GM21737 (cell line): ENCODE data around the gene NRG3.

Source experiments
- ATAC-seq: cut with Tn5 transposase; IDR thresholded peaks from one replicate; pipeline ENCODE4 v1.9.1; 2021; ENCODE audit warnings: mild to moderate bottlenecking, moderate library complexity; ENCODE audit not compliant: unreplicated experiment

The NRG3 gene

DNA sequence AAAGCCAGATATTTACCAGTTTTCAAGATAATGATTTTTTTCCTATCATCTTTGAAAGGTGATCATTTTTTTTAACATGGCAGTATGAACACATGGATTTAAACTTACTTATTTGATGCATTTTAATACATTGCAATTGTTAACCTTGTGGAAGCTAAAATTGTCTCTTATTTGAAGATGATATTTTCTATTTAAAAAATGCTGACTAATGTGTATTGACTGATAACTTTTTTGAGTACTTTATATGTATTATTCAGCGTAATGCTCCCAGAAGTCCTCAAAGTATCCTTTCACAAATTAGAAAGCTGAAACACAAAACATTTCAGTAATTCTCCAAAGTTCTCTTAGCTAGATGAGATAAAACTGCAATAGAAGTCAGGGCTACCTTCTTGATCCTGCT is 677.3 kb downstream of the NRG3 start:
- ATAC-seq = no peak

DNA sequence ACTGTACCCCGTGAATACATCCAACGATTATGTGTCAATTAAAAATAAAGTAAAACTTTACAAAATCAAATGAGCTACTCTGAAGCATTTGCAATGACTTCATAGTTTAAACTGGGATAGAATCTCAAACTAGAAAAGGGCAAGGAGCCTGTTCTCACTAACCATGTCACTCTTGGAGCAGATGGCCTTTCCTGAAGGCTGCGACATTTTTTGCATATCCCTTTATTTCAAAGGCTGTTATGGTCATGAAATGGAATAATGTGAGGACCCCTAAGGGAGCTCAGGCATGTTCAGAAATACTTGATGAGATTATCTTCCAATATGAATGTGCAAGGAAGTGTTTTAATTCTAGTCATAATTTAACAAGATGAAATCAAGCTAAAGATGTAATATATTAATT is 679.4 kb downstream of the NRG3 start:
- ATAC-seq = no peak

DNA sequence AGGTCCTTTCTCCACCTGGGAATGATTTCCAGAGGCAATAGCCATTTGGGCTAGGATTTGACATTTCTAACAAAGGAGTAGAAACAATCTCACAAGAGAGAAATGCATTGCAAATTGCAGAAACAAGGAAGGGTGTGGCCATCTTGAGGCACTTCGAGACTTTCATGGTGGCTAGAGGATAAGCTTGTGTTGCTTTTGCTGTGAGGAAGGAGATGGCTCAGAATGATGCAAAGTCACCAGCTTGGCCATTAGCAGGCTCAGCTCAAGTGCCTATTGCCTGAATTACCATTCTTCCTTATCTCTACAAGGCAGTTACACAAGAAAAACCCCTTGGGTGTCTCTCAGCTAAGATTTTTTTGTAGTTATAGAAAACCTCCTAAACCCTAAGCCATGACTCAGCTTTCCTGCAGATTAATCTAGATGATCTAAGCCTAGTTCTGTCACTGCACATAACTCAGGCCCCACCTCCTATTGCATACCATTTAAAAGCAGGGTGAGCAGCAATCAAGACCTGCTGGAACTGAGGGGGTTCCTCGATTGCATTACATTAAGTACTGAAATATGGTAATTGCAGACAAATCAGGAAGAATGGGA is 683.1 kb downstream of the NRG3 start:
- ATAC-seq = no peak

DNA sequence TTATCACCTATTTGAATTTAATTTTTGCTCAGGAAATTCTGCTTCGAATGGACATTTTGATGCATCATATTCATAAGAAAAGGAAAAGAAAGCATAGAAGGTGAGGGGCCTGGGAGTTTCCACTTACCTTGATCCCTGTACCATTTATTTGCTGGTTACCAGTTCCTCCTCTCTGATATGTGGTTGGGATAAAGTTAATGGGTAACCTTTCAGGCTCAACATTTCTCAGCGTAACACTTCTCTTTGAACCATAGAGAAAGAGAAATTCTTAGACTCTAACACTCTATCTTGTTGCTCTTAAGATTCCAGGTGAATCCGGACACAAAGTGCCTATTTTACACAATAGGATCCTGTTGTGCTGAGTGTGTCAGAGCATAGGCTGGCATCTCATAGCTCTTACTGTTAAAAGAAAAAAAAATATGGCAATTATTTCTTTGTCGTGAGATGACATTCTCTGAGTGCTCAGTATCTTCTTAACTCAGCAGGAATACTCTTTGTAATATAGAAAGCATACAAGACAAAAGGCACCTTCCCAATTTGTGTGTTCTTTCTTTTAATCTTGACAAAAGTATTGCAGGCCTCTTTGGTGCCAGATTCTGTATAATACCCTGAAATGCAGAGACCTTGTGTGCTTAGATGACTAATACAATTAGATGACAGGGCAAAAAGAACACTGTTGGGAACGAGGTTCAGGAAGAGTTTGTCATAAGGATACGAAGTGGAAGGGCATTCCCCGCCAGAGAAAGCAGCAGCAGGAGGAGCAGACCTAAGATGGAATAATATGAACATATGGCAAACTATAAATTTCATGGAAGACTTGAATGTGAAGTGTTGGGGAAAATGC is 689.6 kb downstream of the NRG3 start:
- ATAC-seq = no peak

DNA sequence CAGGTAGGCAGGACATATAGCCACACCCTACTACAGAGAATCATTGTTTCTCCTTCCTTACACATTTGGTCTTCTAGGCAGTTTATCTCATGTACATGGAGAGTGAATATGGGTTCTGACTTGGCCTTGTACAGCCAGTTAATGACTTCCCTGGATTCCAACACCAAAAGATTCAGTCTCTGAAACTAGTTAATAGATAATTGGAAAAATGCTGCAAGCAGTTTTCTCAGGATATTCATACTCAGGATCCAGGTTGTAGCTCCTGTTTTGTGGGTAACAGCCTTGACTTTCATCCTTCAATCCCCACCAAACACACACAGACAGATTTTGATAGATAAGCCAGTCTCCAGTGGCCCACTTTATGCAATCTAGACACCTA is 690.2 kb downstream of the NRG3 start:
- no peak for ATAC-seq

DNA sequence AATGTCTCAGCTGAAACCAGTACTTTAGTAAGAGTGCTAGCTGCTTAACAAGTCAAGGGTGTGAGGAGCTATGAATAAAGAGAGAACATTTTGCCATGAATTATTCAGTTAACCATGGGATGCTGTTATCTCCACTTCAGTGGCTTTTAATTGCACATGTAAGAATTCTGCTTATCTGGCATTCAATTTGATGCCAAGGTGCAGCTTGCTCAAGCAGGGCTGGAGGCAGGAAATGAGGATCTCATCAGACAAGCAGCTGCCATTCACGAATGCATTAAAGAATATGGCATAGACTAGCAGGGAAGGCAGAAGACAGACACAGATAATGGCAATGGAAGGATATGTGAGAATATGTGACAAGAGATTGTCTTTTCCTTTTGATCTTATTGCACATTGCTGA is 697.8 kb downstream of the NRG3 start:
- no peak for ATAC-seq

DNA sequence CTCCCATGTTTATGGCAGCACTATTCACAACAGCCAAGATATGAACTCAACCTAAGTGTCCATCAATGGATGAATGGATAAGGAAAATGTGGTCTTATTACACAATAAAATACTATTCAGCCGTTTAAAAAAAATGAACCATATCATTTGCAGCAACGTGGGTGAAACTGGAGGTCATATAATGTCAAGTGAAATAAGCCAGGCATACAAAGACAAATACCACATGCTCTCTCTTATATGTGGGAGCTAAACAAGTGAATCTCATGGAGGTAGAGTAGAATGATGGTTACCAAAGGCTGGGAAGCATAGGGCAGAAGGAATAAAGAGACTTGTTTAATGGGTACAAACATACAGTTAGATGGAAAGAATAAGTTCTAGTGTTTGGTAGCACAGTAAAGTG is 699.1 kb downstream of the NRG3 start:
- no peak for ATAC-seq

DNA sequence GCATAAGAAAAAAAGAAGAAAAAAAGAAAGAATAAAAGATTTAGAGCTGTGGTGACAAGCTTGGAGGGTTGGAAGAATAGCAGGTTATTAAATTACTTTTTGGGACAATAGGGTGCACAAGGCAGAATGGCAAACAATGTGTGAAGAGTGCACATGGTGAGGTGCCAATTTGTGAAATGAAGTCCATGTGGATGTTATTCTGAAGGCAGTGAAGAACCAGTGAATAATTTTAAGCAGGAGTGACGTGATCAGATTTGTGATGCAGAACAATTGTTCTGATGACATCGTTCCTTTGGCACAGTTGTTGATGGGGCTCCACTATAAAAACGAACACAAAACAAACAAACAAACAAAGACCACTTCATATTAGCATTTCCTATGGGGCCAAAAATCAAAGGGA is 700.3 kb downstream of the NRG3 start:
- ATAC-seq = no peak

DNA sequence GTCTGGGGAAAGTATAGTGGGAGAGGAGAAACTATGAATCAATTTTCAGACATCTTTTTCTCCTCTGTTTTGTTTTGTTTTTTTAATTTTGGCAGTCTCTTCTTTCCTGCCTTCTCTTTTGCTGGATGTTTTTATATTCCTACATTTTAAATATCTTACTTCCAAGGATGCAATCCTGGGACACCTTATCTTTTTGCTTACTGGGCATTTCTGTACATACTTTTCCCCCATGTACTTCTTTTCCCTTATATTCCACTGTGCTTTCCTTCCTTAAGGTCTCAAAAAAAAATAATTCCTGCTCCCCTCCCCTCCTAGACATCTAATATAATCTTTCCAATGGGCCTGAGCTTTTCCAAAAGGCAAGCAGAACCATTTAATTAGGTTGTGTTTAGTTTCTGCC is 701.1 kb downstream of the NRG3 start:
- ATAC-seq = no peak

DNA sequence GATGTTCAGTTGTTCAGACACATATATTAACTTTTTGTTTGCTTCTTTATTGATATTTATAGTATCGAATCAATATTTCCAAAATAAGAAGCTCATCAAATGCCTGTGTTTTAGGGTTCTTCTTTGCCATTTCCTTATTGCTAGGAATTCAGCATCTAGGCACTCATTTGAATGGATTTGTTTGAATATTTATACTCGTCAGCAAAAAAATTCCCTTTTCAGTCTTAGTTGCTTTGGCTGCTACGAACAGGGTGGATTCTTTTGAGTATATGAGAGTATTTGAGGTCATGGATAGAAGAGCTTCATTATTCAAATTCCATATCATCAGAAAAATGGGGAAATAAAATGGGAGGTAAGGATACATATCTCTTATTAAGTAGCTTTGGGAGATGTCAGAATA is 706.9 kb downstream of the NRG3 start:
- no peak for ATAC-seq

DNA sequence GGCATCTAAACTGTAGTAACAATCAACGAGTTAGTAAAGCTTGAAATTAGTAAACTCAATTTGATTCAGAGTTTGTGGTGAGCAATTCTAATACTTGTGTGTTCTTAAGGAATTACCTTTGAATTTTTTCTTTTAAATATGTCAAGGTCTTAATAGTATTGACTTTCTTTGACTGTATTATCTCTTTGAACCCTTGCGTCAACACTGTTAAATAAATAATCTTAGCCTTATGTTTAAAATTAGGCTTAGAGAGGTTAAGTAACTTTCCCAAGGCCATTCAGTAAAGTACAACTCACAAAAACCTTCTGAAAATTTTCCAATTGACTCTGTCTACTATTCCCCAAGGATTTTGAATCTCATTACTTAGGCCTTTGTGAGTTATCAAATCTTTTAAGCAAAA is 716.4 kb downstream of the NRG3 start:
- no peak for ATAC-seq

DNA sequence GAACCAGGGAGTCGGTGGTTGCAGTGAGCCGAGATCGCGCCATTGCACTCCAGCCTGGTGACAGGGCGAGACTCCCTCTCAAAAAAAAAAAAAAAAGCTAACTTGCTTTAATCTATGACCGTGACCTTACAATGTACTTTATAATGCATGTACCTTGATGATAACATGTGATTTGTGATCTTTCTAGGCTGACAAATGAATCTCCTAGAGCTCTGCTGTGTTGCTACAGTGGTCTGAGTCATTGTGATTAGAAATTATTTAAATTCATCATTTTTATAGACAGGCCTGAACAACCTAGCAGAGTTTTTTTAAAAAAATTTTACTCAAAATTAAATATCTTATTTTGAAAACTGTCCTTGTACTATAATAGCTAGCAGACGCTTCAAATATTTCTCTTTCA is 722.8 kb downstream of the NRG3 start:
- no peak for ATAC-seq

DNA sequence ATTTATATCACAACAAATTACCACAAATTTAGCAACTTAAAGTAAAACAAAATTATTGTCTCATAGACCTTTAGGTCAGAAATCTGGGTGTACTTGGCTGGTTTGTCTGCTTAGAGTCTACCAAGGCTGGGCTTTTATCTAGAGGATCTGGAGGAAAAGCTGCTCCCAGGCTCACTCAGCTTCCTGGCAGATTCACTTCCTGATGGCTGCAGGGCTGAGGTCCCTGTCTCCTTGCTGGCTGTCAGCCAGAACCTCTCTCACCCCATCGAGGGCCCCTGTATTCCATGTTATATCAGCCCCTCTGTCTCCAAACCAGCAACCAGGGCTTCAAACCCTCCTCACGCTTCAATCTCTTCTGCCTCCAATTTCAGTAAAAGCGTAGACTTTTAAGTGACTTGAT is 734.9 kb downstream of the NRG3 start:
- ATAC-seq = no peak

DNA sequence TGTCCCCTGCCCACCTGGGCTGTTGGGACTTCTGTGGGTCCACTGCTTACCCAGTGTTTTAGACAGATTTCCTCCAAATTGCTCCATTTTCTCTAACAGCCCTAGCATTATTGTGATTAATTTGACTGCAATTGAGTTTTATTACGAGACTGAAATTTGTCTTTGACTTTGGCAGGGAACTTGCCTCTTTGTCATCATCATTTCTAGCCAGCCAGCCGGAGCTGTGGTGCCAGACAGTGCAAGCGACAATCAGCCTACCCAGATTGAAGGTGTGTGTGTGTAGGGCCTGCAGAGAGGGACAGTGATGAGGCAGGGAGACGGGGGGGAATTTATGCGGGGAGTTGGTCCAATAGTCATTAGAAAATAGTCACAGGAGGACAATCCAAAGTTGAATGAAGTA is 743.0 kb downstream of the NRG3 start:
- ATAC-seq = no peak

DNA sequence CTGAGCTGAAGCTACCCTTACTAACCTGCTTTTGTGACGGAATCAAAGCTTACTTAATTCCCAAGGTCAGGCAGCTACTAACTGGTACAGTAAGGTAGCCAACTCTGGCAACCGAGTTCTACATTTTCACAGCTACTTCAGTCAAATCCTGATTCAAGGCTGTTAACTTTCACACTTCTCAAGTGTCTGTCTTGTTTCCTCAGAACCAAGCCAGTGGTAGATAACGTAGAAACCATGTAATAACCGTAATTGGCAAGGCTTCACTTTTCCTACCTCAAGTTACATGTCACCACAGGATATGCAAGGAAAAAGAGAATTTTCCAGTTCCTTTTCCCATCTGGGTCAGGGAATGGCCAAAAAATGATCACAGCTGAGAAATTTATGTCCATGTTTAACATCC is 746.7 kb downstream of the NRG3 start:
- ATAC-seq = no peak

DNA sequence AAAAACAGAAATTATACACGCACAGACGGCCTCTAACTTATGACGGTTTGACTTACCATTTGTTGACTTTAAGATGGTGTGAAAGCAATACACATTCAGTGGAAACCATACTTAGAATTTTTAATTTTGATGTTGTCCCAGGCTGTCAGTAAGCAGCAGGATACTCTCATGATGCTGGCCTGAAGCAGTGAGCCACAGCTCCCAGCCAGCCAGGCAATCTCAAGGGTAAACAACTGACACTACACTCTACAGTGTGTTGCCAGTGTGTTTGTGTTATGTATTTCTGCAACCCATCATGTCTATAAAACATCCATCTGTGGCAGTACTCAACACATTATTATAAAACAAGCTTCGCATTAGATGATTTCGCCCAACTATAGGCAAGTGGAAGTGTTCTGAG is 747.5 kb downstream of the NRG3 start:
- no peak for ATAC-seq

DNA sequence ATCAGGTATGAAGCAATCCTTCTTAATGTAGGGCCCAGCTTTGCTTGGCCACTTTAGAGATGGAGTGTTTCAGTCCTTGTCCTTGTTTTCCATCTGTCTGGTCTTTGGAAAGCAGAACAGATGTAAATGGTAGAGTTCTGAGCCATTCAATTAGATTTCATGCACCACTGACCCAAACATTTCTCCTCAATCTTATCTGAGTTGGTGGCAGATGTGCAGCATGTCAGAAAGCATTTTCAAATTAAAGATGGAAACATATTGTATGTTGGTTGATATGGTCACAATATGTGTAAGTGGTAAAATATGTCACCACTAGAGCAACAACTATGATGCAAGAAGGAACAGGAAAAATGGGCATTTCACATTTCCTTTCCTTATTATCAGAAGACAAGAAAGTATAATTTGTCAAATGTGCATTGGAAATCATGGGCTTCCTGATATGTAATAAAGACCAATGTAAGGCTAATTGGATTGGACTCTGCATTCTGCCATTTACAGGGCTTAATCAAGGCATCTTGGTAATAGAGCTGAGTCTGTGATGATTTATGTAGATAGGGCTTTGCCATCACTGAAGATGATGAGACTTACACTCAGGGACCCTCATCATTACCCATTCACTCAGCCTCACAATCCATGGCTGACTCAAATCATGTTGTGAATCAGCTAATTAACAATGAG is 750.7 kb downstream of the NRG3 start:
- ATAC-seq = no peak

DNA sequence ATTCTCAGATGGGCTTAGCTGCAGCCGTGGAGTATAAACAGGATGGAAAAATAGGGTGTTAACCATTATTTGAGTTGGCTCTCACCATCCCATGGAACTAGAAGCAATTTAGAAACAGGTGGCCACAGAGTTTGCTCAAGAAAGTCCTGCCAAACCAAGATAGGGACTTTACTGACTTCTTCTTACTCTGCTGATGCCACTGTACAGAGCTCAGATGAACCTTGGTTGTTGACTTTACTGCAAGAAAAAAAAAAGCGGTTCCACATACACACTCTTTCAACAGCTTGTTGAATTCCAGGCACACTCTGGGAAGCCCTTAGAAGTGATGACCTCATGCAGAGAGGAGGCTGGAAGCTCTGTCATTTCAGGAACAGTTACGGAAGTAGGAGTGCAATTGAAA is 753.4 kb downstream of the NRG3 start:
- ATAC-seq = no peak

DNA sequence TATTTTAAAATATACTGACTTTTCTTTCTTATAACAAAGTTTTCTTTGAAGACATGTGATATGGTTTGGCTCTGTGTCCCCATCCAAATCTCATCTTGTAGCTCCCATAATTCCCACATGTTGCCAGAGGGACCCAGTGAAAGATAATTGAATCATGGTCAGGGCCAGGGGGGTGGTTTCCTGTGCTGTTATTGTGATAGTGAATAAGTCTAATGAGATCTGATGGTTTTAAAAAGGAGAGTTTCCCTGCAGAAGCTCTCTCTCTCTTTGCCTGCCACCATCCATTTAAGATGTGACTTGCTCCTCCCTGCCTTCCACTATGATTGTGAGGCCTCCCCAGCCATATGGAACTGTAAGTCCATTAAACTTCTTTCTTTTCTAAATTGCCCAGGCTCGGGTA is 768.1 kb downstream of the NRG3 start:
- ATAC-seq = no peak

DNA sequence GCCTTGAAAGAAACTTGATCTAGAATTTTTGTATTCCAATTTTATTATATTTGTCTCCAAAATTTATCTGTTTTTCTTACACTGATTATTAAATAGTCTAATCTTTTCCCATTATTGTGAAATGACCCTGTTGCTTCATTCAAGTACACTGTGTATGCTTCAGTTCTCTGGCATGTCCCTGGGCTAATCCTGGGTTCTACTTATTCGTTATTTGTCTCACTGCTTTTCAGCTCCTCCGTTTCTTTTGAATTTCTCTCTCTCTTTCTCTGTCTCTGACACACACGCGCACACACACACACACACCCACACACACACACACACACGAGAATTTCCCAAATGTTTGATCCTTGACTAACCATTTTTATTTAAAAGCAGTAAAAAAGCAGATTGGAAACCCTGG is 768.6 kb downstream of the NRG3 start:
- no peak for ATAC-seq

DNA sequence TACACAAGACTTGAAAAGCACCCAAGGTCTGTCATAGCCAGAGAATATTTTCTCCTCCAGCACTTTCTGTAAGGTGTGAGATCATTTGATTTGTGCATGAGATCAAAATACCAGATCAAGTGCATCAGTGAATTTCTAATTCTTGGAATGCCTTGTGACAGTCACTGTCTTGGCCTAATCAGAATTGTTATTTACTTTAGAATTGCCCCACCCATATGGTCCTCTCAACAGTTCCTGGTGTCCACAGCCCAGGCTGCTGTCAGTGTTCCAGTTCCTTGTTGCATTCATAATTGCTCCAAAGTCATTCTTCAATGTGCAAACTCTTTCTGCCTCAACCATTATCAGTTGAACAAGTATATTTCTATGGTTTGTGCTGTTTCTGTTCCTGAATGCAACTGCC is 770.2 kb downstream of the NRG3 start:
- ATAC-seq = no peak
